ENCODE measurements around the gene PIAS4. TPM values are rescaled to one million over a fixed set of nuclear protein-coding genes. Genes with fewer than 3 reads are reported as not detected.
A peak's percentile ranks its signal among the peaks of the same experiment; 100 is the strongest.

PIAS4 gene
- total and polyA plus RNA-seq, 2 of the 13 experiments (the other 11 are each of a cell fraction or from before 2014, with no cell fraction given), result 9.0 to 20.1 TPM

DNA sequence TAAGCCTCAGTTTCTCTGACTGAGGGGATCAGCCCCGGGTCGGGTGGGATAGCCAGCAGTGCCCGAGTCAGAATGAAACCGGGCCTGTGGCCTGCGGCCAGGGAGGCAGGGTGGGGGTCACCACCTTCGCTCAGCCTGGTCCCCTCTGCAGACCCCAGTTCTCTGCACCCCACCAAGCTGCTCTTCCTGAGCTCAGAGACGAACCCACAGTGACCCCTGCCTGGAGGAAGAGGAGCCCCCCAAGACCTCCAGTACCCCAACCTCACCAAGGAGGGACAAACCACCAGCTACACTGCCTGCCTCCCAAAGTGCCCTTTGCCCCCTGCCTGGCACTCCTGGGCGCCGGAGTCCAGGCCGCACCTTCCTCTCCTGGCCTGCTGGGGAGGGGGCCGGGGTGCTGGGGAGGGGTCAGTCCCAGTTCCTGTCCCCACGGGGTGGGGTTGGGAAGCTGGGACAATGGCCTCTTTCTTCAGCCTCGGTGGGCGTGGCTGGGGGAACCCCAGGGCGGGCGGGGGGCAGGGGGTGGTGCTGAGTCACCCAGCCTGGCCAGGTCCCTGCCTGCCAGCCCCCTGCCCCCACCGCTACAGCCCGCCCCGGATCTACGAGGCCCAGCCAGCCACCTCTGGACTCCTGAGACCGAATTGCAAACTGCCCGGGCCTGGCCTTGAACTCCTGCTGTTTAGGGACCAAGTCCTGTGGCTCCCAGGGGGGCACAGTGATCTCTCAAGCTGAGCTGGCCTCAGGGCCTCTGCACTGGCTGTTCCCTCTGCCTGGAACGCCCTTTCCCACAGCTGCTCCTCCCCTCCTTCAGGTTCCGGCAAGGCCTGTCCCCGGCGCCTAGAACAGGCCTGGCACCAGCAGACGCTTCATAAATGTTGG lies 44.8 kb downstream of the PIAS4 start (continued):
- TF ChIP-seq, protein P1, sequence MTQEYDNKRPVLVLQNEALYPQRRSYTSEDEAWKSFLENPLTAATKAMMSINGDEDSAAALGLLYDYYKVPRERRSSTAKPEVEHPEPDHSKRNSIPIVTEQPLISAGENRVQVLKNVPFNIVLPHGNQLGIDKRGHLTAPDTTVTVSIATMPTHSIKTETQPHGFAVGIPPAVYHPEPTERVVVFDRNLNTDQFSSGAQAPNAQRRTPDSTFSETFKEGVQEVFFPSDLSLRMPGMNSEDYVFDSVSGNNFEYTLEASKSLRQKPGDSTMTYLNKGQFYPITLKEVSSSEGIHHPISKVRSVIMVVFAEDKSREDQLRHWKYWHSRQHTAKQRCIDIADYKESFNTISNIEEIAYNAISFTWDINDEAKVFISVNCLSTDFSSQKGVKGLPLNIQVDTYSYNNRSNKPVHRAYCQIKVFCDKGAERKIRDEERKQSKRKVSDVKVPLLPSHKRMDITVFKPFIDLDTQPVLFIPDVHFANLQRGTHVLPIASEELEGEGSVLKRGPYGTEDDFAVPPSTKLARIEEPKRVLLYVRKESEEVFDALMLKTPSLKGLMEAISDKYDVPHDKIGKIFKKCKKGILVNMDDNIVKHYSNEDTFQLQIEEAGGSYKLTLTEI (CRISPR knock-in tag; conservative IDR thresholded peaks at IDR 0.05), result no peak
- peak; percentile 72 for TF ChIP-seq ZBTB38 (CRISPR knock-in tag; IDR thresholded peaks at IDR 0.05)
- peak; percentile 96 for TF ChIP-seq RXRB (CRISPR knock-in tag; IDR thresholded peaks at IDR 0.05; ENCODE audit: borderline replicate concordance)
- TF ChIP-seq ISL2 (CRISPR knock-in tag; IDR thresholded peaks at IDR 0.05), result peak; percentile 74
- TF ChIP-seq, protein P2, sequence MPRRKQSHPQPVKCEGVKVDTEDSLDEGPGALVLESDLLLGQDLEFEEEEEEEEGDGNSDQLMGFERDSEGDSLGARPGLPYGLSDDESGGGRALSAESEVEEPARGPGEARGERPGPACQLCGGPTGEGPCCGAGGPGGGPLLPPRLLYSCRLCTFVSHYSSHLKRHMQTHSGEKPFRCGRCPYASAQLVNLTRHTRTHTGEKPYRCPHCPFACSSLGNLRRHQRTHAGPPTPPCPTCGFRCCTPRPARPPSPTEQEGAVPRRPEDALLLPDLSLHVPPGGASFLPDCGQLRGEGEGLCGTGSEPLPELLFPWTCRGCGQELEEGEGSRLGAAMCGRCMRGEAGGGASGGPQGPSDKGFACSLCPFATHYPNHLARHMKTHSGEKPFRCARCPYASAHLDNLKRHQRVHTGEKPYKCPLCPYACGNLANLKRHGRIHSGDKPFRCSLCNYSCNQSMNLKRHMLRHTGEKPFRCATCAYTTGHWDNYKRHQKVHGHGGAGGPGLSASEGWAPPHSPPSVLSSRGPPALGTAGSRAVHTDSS (CRISPR knock-in tag; conservative IDR thresholded peaks at IDR 0.05), result no peak; the same call in 1 of the 2 replicates
- peak; percentile 78 for TF ChIP-seq BCL6 (CRISPR knock-in tag; IDR thresholded peaks at IDR 0.05)
- TF ChIP-seq, protein P3, sequence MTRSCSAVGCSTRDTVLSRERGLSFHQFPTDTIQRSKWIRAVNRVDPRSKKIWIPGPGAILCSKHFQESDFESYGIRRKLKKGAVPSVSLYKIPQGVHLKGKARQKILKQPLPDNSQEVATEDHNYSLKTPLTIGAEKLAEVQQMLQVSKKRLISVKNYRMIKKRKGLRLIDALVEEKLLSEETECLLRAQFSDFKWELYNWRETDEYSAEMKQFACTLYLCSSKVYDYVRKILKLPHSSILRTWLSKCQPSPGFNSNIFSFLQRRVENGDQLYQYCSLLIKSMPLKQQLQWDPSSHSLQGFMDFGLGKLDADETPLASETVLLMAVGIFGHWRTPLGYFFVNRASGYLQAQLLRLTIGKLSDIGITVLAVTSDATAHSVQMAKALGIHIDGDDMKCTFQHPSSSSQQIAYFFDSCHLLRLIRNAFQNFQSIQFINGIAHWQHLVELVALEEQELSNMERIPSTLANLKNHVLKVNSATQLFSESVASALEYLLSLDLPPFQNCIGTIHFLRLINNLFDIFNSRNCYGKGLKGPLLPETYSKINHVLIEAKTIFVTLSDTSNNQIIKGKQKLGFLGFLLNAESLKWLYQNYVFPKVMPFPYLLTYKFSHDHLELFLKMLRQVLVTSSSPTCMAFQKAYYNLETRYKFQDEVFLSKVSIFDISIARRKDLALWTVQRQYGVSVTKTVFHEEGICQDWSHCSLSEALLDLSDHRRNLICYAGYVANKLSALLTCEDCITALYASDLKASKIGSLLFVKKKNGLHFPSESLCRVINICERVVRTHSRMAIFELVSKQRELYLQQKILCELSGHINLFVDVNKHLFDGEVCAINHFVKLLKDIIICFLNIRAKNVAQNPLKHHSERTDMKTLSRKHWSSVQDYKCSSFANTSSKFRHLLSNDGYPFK (CRISPR knock-in tag; IDR thresholded peaks at IDR 0.05; ENCODE audit: borderline replicate concordance), result peak; percentile 65; the same call in 1 of the 2 replicates
- TF ChIP-seq, protein P4, sequence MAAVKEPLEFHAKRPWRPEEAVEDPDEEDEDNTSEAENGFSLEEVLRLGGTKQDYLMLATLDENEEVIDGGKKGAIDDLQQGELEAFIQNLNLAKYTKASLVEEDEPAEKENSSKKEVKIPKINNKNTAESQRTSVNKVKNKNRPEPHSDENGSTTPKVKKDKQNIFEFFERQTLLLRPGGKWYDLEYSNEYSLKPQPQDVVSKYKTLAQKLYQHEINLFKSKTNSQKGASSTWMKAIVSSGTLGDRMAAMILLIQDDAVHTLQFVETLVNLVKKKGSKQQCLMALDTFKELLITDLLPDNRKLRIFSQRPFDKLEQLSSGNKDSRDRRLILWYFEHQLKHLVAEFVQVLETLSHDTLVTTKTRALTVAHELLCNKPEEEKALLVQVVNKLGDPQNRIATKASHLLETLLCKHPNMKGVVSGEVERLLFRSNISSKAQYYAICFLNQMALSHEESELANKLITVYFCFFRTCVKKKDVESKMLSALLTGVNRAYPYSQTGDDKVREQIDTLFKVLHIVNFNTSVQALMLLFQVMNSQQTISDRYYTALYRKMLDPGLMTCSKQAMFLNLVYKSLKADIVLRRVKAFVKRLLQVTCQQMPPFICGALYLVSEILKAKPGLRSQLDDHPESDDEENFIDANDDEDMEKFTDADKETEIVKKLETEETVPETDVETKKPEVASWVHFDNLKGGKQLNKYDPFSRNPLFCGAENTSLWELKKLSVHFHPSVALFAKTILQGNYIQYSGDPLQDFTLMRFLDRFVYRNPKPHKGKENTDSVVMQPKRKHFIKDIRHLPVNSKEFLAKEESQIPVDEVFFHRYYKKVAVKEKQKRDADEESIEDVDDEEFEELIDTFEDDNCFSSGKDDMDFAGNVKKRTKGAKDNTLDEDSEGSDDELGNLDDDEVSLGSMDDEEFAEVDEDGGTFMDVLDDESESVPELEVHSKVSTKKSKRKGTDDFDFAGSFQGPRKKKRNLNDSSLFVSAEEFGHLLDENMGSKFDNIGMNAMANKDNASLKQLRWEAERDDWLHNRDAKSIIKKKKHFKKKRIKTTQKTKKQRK (IDR thresholded peaks at IDR 0.05; ENCODE audit: low read length), result no peak
- no peak for TF ChIP-seq ZNF75D (CRISPR knock-in tag; IDR thresholded peaks at IDR 0.05; ENCODE audit: borderline replicate concordance)
- peak; percentile 50; the same call in 1 of the 2 replicates for TF ChIP-seq SMAD1 (CRISPR knock-in tag; IDR thresholded peaks at IDR 0.05; ENCODE audit: borderline replicate concordance, low read depth)
- 0 out of 2 replicates have a peak, but pooled peaks have one; percentile 60 for TF ChIP-seq ZFP41 (CRISPR knock-in tag; IDR thresholded peaks at IDR 0.05; ENCODE audit: borderline replicate concordance)
- TF ChIP-seq SNAI1 (CRISPR knock-in tag; IDR thresholded peaks at IDR 0.05; ENCODE audit: borderline replicate concordance), result no peak
- TF ChIP-seq KAT8 (CRISPR knock-in tag; IDR thresholded peaks at IDR 0.05), result peak; percentile 76
- TF ChIP-seq POLR2AphosphoS5 (IDR thresholded peaks at IDR 0.05; ENCODE audit: low read depth, low read length), result 0 out of 2 replicates have a peak, but pooled peaks have one; percentile 34
- peak; percentile 63; the same call in 1 of the 2 replicates for TF ChIP-seq CCDC6 (CRISPR knock-in tag; IDR thresholded peaks at IDR 0.05)
- peak; percentile 85; the same call in 1 of the 2 replicates for TF ChIP-seq HOXD1 (CRISPR knock-in tag; IDR thresholded peaks at IDR 0.05)
- TF ChIP-seq, protein P5, sequence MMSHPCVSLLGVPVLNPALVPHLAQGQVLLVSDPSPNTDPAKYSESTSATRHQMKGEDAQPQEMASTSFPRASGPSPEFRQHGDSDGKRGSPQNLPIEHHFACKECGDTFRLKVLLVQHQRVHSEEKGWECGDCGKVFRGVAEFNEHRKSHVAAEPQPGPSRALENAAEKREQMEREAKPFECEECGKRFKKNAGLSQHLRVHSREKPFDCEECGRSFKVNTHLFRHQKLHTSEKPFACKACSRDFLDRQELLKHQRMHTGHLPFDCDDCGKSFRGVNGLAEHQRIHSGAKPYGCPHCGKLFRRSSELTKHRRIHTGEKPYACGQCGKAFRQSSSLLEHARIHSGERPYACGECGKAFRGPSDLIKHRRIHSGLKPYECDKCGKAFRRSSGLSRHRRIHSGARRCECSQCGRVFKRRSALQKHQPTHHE (CRISPR knock-in tag; IDR thresholded peaks at IDR 0.05; ENCODE audit: borderline replicate concordance), result no peak

Measured in HepG2 (cell line).